Measurements from ENCODE around the gene CHADL. TPM values are rescaled to one million over a fixed set of nuclear protein-coding genes. Genes with fewer than 3 reads are reported as not detected.
"Not testable (repeated sequence)": the region's sequence is repeated elsewhere in the genome, so short reads cannot be mapped to it uniquely, and the experiment has no call there.

Gene CHADL, protein sequence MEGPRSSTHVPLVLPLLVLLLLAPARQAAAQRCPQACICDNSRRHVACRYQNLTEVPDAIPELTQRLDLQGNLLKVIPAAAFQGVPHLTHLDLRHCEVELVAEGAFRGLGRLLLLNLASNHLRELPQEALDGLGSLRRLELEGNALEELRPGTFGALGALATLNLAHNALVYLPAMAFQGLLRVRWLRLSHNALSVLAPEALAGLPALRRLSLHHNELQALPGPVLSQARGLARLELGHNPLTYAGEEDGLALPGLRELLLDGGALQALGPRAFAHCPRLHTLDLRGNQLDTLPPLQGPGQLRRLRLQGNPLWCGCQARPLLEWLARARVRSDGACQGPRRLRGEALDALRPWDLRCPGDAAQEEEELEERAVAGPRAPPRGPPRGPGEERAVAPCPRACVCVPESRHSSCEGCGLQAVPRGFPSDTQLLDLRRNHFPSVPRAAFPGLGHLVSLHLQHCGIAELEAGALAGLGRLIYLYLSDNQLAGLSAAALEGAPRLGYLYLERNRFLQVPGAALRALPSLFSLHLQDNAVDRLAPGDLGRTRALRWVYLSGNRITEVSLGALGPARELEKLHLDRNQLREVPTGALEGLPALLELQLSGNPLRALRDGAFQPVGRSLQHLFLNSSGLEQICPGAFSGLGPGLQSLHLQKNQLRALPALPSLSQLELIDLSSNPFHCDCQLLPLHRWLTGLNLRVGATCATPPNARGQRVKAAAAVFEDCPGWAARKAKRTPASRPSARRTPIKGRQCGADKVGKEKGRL
- total RNA-seq = 0.64 and 1.3 TPM in 2 replicates

DNA sequence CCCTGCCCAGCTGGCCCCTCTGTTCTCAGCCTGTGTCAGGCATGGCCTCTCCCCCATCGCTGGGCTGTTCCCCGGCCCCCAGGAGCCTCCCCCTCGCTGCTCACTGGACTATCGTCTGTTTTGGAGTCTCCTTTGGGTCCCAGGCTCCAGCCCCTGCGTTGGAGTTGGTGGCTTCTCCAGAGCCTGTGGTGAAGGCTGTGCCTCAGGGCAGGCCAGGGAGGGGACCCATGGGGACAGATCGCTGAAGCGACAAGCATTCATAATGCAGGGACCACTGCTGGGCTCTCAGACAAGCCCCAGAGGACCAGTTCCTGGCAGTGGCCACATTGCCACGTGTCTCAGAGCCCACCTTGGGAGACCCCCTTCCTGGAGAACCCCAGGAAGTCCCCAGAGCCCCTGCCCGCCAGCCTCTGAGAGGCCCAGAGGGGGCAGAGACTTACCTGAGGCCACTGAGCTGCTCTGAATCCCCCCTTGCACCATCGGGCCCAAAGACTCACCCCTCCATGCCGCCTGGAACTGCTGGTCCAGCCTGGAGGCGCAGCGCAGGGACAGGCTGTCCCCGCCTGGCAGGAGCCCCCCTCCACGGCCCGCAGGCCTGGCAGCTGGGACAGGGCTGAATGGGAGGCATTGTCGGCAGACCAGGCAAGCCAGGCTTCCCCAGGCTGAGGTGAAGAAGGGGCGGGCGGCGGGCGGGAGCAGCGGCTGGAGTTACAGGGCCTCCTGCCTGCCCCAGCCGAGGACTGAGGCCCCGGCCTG, at the start of gene CHADL:
Gene CHADL, minus strand, starts transcription at position 555 of the 756 bp plus-strand sequence. Its CDS starts 50 bp downstream, at position 505.
- no peak for DNase-seq (ENCODE audit: low read depth in 2 of 2)

DNA sequence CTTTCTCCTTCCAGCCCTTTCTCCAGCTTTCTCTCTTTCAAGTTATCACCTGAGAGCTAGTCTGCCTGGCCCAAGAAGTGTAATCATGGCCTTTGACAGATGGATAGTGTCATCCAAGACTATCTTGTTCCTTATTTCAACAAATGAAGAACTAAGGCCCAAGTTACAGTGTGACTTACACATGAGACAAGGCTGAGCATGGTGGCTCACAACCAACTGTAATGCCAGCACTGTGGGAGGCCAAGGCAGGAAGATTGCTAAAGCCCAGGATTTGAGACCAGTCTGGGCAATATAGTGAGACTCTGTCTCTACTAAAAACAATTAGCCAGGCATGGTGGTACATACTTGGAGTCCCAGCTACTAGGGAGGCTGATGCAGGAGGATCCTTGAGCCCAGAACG, 48.9 kb upstream of the CHADL start:
- no peak for DNase-seq (ENCODE audit: low read depth in 2 of 2)

DNA sequence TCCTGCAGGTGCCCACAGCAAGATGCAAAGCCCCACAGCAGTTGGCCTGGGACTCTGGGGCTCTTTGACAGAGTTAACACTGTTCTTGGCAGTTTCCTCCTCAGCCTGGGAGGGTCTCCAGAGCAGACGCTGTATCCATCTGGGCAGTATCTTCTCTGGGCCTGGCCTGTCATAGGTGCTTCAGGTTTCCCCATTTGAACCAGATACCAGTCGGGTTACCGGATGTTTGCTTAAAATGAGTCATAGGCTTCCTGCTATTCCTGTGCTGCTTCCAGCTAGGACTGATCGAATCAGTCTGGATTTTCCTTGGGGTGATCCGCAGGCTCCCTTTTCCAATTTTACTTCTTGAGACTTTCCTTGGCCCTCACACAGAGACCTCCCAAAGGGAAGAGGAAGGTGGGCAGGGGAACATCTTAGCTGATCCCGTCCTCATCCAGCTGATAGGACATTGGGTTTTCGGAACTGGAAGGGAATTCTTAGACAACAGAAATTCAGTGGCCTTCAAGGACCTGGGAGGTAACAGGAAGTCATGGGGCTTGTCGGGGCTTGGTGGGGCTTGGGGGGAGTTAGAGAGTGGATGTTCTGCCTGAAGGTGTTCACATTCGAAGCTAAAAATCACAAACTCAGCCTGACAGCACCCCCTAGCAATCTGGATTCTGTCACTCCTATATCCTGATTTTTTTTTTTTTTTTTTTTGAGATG, 47.7 kb upstream of the CHADL start:
- peak; percentile 75 to 87 for DNase-seq (ENCODE audit: low read depth in 2 of 2)

DNA sequence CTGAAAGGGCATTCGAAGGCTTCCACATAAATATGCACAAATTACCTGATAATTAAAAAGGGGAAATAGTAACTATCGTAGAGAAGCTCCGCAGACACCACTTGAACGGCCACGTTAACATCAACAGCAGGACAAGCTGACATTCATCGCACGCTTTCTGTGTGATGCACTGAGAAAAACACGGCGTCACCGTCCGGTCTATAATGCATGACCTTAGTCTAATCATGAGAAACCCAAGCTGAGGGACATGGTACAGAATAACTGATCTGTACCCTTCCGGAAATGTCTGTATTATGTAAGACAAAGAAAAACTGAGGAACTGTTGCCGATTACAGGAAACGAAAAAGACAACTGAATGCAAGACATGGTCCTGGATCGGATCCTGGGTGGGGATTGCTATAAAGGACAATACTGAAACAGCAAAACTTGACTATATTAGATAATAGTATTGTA, 45.9 kb upstream of the CHADL start:
- peak; percentile 64 to 83 for DNase-seq (ENCODE audit: low read depth in 2 of 2)

DNA sequence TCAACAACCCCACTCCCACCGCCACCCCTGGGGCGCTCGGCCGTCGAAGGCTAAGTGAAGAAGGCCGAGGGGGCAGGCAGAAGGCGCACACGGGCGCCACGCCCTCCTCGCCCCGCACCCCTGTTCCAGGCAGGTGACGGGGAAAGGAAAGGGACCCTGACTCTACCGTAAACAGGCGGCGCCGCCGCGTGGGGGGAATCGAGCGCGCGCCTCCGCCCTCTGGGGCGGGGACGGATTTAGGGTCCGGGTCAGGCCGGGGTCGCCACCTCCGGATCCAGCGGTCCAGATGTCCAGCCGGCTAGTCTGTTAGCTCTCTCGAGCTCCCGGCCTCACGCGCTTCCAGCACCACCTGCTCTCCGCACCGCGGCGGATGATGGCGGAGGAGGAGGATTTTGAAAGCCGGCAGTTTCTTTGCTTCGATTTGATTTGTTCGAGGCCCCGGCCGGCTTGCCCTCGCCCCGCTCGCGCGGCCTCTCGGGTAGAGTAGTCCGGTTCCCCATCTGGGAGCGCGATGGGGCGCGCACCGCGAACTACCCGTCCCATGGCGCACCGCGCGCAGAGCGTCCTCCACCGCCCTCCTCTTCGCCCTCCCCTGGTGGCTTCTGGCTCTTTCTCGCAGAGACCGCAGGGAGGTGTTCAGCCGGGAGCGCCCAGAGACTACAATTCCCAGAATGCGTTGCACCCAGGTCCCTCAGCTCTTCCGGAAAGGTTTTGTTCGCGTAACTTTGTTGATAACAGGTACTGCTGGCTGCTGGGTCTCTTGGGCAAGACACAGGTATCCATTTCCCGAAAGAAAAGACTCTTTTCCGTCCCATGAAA, 45.3 kb upstream of the CHADL start, which contains the start of gene RANGAP1:
Gene RANGAP1, minus strand, starts transcription at position 368 of the 819 bp plus-strand sequence. CDS start 5,143 bp downstream, outside the sequence.
- peak; percentile 97 to 99 for DNase-seq (ENCODE audit: low read depth in 2 of 2)

DNA sequence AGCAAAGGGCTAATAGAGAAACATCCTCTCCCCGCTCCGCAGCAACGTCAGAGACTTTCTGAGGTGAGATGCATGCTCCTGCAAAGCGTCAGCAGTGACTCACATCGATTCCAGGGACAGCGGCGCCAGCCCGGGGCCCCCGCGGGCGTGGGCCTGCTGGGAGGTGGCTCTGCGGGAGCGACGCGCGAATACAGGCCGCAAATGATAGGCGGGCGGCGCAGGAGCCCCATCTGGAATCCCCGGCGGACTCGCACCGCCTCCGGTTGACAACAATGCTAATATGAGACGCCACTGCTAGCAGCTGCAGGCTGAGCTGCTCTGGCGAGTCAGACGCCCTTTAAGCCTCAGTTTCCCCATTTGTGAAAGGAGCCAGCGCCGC, 44.7 kb upstream of the CHADL start:
- peak; percentile 64 to 89 for DNase-seq (ENCODE audit: low read depth in 2 of 2)

DNA sequence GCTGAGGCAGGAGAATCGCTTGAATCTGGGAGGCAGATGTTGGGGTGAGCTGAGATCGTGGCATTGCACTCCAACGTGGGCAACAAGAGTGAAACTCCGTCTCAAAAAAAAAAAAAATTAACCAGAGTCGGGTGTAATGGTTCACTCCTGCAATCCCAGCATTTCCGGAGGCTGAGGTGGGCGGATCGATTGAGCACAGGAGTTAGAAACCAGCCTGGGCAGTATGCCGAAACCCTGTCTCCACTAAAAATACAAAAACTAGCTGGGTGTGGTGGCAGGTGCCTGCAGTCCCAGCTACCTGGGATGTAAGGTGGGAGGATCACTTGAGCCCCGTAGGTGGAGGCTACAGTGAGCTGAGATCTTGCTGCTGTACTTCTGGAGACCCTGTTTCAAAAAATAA, 43.7 kb upstream of the CHADL start:
- no peak for DNase-seq (ENCODE audit: low read depth in 2 of 2)

DNA sequence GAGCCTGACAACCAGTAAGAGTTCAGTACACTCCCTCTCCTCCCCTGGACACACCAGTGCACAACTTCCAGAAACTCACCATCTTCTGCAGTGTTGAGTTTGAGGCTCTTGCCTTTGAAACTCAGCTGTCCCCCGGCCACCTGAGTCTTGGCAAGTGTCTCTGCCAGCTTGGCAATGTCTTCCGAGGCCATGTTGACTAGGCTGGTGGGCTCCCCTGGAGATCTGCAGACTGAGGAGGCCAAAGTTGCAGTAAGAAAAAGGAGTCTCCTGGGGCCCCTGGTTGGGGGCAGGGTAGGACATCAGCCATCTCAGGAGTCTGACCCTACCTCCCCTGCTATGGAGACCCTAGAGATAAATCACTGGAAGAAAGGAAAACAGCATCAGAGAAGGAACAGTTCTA, 40.1 kb upstream of the CHADL start:
- DNase-seq (ENCODE audit: low read depth in 2 of 2) = no peak

DNA sequence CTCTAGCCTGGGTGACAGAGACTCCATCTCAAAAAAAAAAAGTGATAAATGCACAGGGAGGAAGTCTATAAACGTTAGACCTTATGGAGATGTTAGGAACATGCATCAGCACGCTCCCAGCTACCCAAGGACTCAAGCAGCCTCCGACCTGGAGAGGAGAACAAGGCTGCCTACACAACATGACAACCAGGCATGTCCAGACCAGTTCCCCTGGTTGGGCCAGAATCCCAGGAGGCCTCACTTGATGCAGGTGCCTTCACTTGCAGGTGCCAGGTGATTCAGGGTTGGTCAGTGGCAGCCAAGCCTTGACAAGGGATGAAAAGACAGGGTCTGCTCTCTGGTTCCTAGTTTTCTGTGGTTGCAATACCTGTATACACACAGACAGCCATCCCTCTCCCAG, 39.3 kb upstream of the CHADL start:
- no peak for DNase-seq (ENCODE audit: low read depth in 2 of 2)

DNA sequence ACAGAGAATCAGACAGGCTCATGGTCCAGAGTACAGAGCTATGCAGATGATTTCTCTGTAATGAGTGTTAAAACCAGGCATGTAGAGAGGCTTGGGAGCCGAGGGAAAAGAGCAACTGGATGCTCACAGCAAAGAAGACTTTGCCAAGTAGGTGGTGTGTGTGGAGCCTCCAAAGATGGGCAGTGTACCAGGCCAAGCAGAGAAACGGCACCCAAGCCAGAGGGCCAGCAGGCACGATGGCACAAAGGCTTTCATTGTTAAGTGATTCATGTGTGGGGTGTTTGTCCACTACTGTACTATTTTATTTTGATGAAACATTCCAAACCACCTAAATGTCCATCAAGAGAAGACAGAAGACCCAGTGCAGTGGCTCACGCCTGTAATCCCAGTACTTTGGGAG, 34.1 kb upstream of the CHADL start:
- DNase-seq (ENCODE audit: low read depth in 2 of 2) = no peak

DNA sequence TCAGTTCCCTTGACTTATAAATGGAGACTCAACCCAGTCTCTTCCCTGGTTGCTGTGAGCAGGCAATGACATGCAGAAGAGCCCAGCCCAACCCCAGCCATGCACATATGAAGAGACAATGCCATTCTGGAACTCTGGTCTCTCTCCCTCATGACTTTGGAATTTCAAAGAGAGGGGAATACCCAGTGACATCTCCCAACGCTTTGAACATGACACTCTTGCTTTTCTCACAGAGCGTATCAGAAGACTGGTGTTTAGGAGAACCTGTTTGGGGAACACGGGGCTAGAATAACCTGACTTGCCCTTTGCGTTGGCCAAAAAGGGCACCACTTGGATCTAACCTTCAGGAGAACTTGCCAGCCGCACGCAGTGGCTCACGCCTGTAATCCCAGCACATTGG, 32.4 kb upstream of the CHADL start:
- DNase-seq (ENCODE audit: low read depth in 2 of 2) = no peak

DNA sequence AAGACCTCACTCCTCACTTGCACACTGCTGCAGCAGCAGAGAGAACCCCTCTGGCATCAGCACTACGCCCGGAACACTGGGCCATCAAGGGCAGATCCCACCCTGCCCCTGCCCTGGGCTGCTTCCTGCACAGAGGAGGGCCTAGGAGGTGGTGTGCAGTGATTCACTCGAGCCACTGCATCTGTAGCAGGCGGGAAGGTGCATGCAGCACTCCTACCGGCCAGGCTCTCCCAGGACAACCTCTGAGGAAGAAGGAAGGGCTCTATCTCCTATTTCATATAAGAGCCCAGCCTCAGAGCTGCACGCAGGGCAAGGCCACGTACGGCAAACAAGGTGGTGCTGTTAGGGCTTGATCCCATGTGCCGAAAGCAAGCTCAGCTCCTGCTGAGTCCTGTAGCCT, 31.1 kb upstream of the CHADL start:
- DNase-seq (ENCODE audit: low read depth in 2 of 2) = no peak

DNA sequence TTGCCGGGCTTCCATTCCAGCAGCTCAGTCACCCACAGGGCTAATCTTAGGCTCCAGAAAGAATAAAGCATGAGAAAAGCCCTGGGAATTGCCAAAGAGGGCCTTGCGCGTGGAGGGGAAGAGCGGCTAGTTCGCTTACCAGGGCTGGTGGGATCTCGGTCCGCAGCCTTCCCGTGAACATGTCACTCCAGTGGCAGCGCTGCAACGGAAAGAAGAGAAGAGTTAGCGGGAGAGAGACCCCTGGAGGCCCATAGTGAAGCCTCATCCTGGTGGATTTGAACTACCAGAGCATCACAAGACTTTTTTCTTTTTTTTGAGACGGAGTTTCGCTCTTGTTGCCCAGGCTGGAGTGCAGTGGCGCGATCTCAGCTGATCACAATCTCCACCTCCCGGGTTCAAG, 27.2 kb upstream of the CHADL start:
- DNase-seq (ENCODE audit: low read depth in 2 of 2) = no peak

DNA sequence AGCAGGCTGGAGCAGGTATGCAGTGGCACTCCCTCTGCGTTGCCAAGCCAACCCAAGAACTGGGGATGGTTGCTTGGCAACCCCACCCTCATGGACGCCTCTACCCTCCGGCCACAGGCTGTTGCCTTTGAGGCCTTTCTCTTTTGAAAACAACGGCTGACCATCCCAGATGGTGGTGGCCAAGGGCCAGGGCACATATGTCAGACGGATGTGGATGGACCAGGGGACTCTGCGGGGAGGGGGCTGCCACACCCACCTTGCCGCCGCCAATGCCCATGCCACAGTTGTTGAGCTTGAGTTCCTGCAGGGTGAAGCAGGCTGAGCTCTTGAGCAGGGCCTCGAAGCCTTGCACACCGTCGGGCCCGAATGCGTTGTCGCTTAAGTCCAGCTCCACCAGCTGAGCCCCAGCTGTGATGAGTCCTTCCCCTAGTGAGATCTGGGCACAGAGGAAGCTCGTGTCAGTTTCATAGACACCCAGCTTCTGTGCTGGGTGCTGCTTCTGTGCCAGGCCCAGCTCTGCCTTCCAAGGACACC, 23.7 kb upstream of the CHADL start:
- DNase-seq (ENCODE audit: low read depth in 2 of 2) = no peak

DNA sequence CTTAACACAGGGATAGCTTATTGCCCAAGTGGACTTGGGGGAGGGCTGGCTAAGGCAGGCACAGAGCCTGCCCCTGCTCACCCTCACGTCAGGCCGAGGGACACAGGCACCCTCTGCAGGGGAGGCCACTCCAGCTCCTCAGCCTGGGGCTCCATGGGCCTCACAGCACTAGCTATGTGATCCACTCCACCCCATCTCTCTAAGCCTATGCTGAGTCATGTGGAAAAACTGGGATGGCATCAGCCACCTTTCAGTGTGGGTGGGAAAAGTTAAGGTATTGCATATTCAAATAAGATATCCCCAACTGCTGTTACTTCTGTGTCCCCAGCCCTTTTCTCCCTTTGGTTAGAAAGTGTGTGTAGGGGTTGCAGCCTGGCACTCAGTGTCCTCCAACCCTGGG, 23.0 kb upstream of the CHADL start:
- DNase-seq (ENCODE audit: low read depth in 2 of 2) = no peak

DNA sequence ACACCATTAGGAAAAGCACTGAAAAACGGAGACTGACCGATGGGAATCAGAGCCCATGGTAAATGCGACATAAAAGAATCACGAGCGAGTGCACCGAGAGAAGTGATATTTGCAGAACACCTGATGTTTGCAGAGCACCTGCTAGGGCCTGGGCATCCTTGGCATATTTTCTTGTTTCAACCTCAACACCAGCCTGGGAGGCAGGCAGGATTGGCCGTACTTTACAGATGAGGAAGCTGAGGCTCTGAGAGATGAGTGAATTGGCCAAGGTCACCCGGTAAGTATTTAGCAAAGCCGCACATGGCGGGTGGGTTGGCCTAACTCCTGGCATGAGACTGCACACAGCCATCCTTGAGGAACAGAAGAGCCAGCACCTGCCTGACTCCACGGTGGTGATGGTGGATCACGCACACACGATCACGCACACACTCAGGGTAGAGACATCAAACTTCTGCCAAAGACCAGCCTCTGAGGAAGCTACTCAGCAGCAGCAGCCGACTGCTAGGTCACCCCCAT, 21.6 kb upstream of the CHADL start:
- no peak for DNase-seq (ENCODE audit: low read depth in 2 of 2)

DNA sequence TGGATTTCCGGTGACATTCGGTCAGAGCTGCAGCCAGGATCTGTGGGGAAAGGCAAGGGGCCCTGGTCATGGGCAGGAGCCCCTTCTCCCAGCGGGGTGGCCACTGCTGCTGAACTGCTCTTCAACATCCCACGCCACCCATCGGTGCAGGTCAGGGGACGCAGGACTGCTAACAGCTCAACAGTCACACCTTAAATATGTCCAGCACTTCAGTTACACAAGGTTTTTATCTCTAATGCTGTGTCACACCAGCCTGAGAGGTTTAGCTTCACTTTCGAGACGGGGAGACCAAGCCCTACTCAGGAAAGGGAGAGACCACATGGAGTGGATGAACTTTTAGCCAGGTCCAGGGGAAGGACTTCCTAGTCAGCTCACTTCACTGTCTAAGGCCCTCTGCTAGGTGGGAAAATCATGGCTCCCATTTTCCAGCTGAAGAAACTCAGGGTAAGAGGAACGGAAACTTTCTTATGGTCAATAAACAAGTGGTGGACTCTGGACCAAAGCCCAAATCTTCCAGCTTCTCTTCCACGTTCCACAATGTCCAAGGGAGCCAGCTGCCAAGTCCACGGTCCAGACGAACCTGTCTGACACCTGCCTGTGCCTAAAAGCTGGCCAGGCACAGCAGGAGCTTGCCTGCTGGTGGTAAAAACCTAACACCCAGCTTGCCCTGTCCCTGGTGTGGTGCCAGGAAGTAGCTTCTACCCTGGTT, 21.0 kb upstream of the CHADL start:
- DNase-seq (ENCODE audit: low read depth in 2 of 2) = no peak

DNA sequence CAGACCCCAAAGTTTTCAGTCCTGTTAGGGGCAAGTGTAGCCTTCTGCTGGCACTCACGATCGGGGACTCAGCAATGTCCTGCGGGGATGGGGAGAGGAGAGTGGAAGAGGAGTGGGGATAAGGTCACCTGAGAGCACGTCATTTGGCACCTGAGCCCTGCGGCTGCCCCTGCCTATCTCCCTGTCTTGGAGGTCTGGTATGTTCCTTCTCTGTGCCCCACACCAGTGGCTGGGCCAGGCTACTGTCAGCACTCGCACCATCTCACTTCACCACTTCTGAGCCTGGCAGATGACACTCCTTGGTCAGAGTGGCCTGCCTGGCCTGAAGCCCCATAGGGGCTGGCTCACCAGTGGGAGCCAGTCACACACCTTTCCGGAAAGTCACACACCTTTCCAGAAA, 20.1 kb upstream of the CHADL start:
- no peak for DNase-seq (ENCODE audit: low read depth in 2 of 2)

DNA sequence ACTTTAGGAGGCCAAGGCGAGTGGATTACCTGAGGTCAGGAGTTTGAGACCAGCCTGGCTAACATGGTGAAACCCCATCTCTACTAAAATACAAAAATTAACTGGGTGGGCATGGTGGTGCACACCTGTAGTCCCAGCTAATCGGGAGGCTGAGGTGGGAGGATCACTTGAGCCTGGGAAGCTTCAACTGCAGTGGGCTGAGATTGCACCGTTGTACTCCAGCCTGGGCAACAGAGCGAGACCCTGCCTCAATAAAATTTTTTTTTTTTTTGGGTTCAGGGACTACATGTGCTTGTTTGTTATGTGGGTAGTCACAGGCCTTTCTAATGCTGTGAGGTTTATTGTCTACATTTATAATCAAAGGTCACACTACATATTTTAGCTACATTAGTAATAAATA, 19.0 kb upstream of the CHADL start:
- not testable (repeated sequence) for DNase-seq (ENCODE audit: low read depth in 2 of 2)

Measured in dermis microvascular lymphatic vessel endothelial cell (primary cell).